SU-DHL-6 (cell line): Measurements from ENCODE around the gene DLG4.

Experiments used
- H2AFZ ChIP-seq: fragments of 200-600 bp; sonication (generic); 2 replicates; pipeline ENCODE4 v1.6.1; 2014; ENCODE audit warnings: low read depth, mild to moderate bottlenecking, moderate library complexity, mixed read lengths, antibody characterized with exemption, low read length; ENCODE audit not compliant: severe bottlenecking
- H3F3A ChIP-seq: fragments of 200-600 bp; shearing (Covaris generic); 2 replicates; pipeline ENCODE4 v1.6.0; 2016; ENCODE audit warnings: antibody characterized with exemption, mild to moderate bottlenecking; ENCODE audit not compliant: insufficient read depth
- H3K27ac ChIP-seq: fragments of 200-600 bp; sonication (generic); 2 replicates; pipeline ENCODE4 v1.5.1; 2016; ENCODE audit warnings: low read depth, mild to moderate bottlenecking, low read length, moderate library complexity, mixed read lengths
- H3K27me3 ChIP-seq: fragments of 200-600 bp; sonication (generic), shearing (Covaris generic); 2 replicates; pipeline ENCODE4 v1.6.0; 2014; ENCODE audit warnings: mild to moderate bottlenecking, low read length
- H3K36me3 ChIP-seq: fragments of 200-600 bp; sonication (generic); 2 replicates; pipeline ENCODE4 v1.6.1; 2014; ENCODE audit warnings: mild to moderate bottlenecking, low read length, mixed read lengths
- H3K4me2 ChIP-seq: fragments of 300-600, 200-600 bp; shearing (Covaris generic), sonication (generic); 2 replicates; pipeline ENCODE4 v1.6.0; 2014; ENCODE audit warnings: low read length, low read depth, mild to moderate bottlenecking; ENCODE audit not compliant: poor library complexity, severe bottlenecking
- H3K4me3 ChIP-seq: fragments of 200-600 bp; sonication (generic); 2 replicates; pipeline ENCODE4 v1.5.1; 2014; ENCODE audit warnings: antibody characterized with exemption, low read length, mild to moderate bottlenecking, mixed read lengths; ENCODE audit not compliant: insufficient read depth, poor library complexity, severe bottlenecking
- H3K79me2 ChIP-seq: fragments of 200-600 bp; sonication (generic); 2 replicates; pipeline ENCODE4 v1.6.1; 2014; ENCODE audit warnings: mild to moderate bottlenecking, low read length, moderate library complexity; ENCODE audit not compliant: insufficient read depth
- H3K9ac ChIP-seq: fragments of 200-600 bp; sonication (generic); 2 replicates; pipeline ENCODE4 v1.7.0; 2014; ENCODE audit warnings: mild to moderate bottlenecking, low read length
- H3K9me2 ChIP-seq: fragments of 200-600 bp; sonication (generic); replicated peaks from 2 replicates; pipeline ENCODE4 v1.6.1; 2014; ENCODE audit warnings: low read length; ENCODE audit not compliant: insufficient read depth
- H3K9me3 ChIP-seq: fragments of 200-600 bp; sonication (generic); 2 replicates; pipeline ENCODE4 v1.6.1; 2014; ENCODE audit warnings: low read length, mixed read lengths; ENCODE audit not compliant: insufficient read depth
- H4K20me1 ChIP-seq: fragments of 200-600 bp; sonication (generic); 2 replicates; pipeline ENCODE4 v1.6.1; 2014; ENCODE audit warnings: low read depth, mild to moderate bottlenecking, antibody characterized with exemption, low read length, moderate library complexity, mixed read lengths
- CTCF ChIP-seq: fragments of 200-600 bp; sonication (generic); IDR thresholded peaks from one replicate; pipeline ENCODE4 v1.5.1; 2017; ENCODE audit warnings: antibody characterized with exemption, mild to moderate bottlenecking, low read length, moderate library complexity; ENCODE audit not compliant: insufficient read depth, poor library complexity, severe bottlenecking
- EZH2phosphoT487 ChIP-seq: fragments of 200-600 bp; sonication (generic), shearing (Covaris generic); conservative IDR thresholded peaks from 2 replicates; pipeline ENCODE4 v1.6.1; 2018; ENCODE audit warnings: mild to moderate bottlenecking, antibody characterized with exemption, low read length, moderate library complexity, mixed read lengths

The DLG4 gene

GRCh38 chr17:7219812-7220592 lies at the start of gene DLG4, which contains the start of gene ACADVL:
Gene DLG4, minus strand, starts transcription at chr17:7219836.
Gene ACADVL, plus strand, starts transcription at chr17:7219938. Its CDS starts 47 bp downstream, at chr17:7219985.
- H3K9me3 ChIP-seq = no peaks in the 10 kb centered on the region
- peak within 1 kb of the TSS; percentile 51 for H3K27ac ChIP-seq
- H3K36me3 ChIP-seq = no peaks in the 10 kb centered on the region
- no peak for TF ChIP-seq EZH2phosphoT487
- TF ChIP-seq CTCF = no peak
- peak within 1 kb of the TSS; percentile 73 for H3K9ac ChIP-seq
- H3K27me3 ChIP-seq = no peaks in the 10 kb centered on the region
- peak within 1 kb of the TSS; percentile 56 for H3K4me2 ChIP-seq
- H3K4me3 ChIP-seq = peak within 1 kb of the TSS; percentile 66
- peaks cover 11% of the 10 kb centered on the region; the same call in 1 of the 2 replicates for H3F3A ChIP-seq
- no peaks in the 10 kb centered on the region for H3K9me2 ChIP-seq
- H4K20me1 ChIP-seq = no peaks in the 10 kb centered on the region
- H3K79me2 ChIP-seq = no peaks in the 10 kb centered on the region
- peak within 1 kb of the TSS; percentile 77 for H2AFZ ChIP-seq

- Histone ChIP-seq H3K79me2 (no peaks in the 10 kb centered on the region), H3K36me3 (no peaks in the 10 kb centered on the region), H3K4me2 (no peak overlapping the region), H3K9me2 (no peaks in the 10 kb centered on the region), H2AFZ (no peak overlapping the region), H4K20me1 (no peaks in the 10 kb centered on the region), H3K9me3 (no peaks in the 10 kb centered on the region), H3K9ac (no peak overlapping the region), H3F3A (no peaks in the 10 kb centered on the region), H3K4me3 (no peak overlapping the region), H3K27ac (no peak overlapping the region), H3K27me3 (no peaks in the 10 kb centered on the region)
- no peak for TF ChIP-seq EZH2phosphoT487
- TF ChIP-seq CTCF = no peak
Observed at GRCh38 chr17:7266784-7267183, 47.1 kb upstream of the DLG4 start.

GRCh38 chr17:7263801-7264078 lies 44.1 kb upstream of the DLG4 start:
- H3K4me2 ChIP-seq = no peak overlapping the region
- no peak overlapping the region for H3K27ac ChIP-seq
- H4K20me1 ChIP-seq = no peaks in the 10 kb centered on the region
- H3K4me3 ChIP-seq = no peak overlapping the region
- no peaks in the 10 kb centered on the region for H3K27me3 ChIP-seq
- H3K9me3 ChIP-seq = no peaks in the 10 kb centered on the region
- H3K9me2 ChIP-seq = no peaks in the 10 kb centered on the region
- H3K9ac ChIP-seq = no peak overlapping the region
- TF ChIP-seq EZH2phosphoT487 (no peak), CTCF (no peak)
- no peaks in the 10 kb centered on the region for H3F3A ChIP-seq
- no peaks in the 10 kb centered on the region for H3K36me3 ChIP-seq
- no peak overlapping the region for H2AFZ ChIP-seq
- H3K79me2 ChIP-seq = no peaks in the 10 kb centered on the region
